DOHH2 (cell line): ENCODE measurements around the gene PNLIPRP1.

ENCODE experiments used
- EZH2phosphoT487 ChIP-seq: fragments of 200-600 bp; sonication (generic); IDR thresholded peaks from 2 replicates; pipeline ENCODE4 v1.6.1; 2017; ENCODE audit warnings: borderline replicate concordance, mild to moderate bottlenecking, antibody characterized with exemption, low read length, moderate library complexity, mixed read lengths
- TF ChIP-seq, protein P1 (sequence below): fragments of 200-600 bp; sonication (generic); IDR thresholded peaks from one replicate; pipeline ENCODE4 v1.5.1; 2014; ENCODE audit warnings: antibody characterized with exemption, mild to moderate bottlenecking, low read depth, low read length; ENCODE audit not compliant: poor library complexity, severe bottlenecking

DNA sequence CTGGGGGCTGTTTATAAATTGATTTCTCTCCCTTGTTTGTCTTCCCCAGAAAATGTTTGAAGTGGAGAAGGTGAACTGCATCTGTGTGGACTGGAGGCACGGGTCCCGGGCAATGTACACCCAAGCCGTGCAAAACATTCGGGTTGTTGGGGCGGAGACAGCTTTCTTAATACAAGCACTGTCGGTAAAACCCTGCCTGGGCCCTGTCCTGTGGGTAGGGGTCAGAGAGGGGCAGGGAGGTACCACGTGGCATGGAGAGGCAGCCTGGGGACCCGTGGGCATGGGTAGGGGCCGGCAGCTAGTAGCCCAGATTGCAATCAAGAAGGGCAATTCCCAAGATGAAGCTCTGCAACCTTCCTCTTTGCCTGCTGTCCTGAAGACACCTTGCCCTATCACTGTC lies 36.1 kb downstream of the PNLIPRP1 start:
- TF ChIP-seq, protein P1, sequence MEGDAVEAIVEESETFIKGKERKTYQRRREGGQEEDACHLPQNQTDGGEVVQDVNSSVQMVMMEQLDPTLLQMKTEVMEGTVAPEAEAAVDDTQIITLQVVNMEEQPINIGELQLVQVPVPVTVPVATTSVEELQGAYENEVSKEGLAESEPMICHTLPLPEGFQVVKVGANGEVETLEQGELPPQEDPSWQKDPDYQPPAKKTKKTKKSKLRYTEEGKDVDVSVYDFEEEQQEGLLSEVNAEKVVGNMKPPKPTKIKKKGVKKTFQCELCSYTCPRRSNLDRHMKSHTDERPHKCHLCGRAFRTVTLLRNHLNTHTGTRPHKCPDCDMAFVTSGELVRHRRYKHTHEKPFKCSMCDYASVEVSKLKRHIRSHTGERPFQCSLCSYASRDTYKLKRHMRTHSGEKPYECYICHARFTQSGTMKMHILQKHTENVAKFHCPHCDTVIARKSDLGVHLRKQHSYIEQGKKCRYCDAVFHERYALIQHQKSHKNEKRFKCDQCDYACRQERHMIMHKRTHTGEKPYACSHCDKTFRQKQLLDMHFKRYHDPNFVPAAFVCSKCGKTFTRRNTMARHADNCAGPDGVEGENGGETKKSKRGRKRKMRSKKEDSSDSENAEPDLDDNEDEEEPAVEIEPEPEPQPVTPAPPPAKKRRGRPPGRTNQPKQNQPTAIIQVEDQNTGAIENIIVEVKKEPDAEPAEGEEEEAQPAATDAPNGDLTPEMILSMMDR, result no peak
- TF ChIP-seq EZH2phosphoT487, result no peak
